Tongue (tissue), 2 donors: ENCODE measurements around the gene TESK2. TPM values are rescaled to one million over a fixed set of nuclear protein-coding genes. Genes with fewer than 3 reads are reported as not detected.
"Not testable (repeated sequence)": the region's sequence is repeated elsewhere in the genome, so short reads cannot be mapped to it uniquely, and the experiment has no call there.

Source experiments
- DNase-seq: peaks from one replicate; pipeline ENCODE4 v3.0.0-alpha.2; 2015
- total RNA-seq: library from RNA; depleted of rRNA; stranded (reverse); fragments of >200 nt; gene quantifications from one replicate; pipeline ENCODE4 v1.2.3, GENCODE V29; 2014

Gene TESK2
- total RNA-seq, 1 donor from 2014 or later, result 5.5 TPM

DNA sequence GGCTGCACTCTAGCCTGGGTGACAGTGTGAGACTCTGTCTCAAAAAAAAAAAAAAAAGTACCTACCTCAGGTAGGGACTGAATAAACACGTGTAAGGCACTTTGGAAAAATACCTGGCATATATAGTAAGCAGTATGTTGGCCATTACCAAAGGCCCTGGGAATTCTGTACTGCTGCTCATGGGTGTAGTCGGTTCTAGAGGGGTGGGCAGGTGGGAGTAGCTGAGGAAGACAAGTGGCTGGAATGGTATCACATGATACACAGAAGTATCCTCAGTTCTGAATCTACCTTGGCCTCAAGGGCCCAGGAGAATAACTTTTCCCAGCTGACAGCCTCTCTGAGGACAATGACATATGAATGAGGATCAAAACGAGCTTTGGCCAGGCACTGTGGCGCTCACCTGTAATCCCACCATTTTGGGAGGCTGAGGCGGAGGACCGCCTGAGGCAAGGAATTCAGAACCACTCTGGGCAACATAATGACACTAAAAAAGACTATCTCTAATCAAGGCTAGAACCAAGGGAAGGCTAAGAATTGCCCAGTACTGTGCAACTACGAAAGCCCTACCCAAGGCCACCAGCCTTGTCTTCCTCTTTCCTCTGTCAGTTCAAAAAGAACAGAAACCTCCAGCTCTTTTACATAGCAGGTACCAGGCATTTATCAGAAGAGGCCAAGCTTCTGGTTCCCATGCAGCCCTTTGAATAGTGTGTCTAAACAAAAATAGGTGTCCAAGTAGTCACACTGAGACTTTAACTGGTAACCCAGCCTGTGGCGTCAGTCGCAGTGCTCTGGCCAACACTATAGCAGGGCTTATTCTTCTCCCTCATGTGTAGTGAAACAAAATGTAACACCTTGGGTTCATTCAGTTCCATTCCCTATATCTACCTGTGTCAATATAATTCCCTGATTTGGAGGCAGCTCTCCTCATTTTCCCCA, 19.3 kb upstream of the TESK2 start:
- no peak for DNase-seq

DNA sequence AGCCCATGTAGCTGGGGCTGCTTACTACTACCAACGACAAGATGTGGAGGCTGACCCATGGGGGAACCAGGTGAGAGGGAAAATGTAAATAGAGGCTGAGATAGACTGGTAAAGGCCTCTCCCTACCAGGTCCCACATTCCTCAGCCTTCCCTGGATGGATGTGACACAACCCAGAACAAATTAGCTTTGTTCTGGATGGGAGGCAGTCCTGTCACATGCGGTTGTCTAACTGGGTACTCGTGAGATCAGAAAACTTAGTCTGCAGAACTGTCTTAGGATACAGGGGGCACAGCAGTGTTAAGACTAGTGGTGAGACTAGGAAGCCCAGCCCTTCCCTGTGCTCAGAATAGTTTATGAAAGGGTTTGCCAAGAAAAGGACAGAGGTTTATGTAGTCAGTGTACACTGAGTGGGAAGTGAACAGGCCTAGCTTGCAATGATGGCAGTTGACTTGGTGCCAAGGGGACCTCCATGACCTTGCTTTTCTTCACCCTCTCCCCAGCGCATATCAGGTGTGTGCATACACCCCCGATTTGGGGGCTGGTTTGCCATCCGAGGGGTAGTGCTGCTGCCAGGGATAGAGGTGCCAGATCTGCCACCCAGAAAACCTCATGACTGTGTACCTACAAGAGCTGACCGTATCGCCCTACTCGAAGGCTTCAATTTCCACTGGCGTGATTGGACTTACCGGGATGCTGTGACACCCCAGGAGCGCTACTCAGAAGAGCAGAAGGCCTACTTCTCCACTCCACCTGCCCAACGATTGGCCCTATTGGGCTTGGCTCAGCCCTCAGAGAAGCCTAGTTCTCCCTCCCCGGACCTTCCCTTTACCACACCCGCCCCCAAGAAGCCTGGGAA, 17.6 kb upstream of the TESK2 start:
- DNase-seq, result no peak

DNA sequence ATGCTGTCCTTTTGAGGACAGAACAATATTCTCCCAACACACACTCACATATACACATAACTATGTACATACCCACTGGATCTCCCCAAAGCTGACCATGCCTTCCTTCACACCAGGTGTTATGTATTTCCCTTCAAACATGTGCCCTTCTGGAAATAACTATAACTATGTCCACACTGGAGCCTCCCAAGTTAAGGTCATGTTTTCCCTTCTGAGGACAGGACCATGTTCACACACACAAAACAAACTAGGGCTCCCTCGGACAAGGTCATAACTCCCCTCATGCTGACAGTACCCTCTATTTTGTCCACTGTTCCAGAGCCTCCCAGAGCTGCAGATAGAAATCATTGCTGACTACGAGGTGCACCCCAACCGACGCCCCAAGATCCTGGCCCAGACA, 16.9 kb upstream of the TESK2 start:
- no peak for DNase-seq

DNA sequence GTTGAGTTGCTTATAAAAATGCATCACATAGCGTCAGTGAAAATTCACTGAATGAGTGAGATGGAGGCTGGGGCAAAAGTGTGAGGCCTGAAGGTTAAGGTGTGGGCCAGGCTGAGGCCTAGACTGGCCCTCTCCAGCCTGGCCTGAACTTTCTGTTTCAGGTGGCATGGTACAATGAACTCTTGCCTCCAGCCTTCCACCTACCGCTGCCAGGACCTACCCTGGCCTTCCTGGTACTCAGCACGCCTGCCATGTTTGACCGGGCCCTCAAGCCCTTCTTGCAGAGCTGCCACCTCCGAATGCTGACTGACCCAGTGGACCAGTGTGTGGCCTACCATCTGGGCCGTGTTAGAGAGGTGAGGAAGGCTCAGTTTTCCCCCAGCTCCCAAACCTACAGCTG, 16.2 kb upstream of the TESK2 start:
- no peak for DNase-seq

DNA sequence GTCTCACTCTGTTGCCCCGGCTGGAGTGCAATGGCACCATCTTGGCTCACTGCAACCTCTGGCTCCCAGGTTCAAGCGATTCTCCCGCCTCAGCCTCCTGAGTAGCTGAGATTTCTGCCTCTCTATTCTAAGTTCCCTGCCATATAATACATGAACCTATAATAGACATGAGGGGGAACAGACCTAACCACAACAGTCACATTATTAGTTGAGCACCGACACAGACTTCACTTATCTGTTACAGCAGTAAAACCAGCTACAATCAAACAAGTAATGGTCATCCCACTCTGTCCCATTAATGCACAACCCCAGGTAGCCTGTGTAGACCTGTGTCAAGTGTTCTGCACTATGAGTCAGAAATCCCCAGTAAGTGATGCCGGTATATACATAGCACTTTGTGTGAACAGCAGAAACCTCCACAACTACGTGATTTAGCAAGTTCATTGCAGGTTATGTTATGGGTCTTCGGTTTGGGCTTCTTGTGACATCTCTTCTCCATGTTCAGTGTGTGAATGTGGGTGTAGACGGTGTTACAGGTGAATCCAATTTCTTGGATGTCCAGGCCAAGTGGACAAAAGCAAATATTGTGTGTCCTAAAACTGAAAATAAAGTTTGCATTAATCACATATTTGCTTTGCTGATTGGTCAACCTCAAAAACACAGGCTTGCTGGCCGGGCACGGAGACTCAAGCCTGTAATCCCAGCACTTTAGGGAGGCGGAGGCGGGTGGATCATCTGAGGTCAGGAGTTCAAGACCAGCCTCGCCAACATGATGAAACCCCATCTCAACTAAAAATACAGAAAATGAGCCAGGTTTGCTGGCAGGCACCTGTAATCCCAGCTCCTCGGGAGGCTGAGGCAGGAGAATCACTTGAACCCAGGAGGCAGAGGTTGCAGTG, 12.7 kb upstream of the TESK2 start:
- DNase-seq, result no peak

DNA sequence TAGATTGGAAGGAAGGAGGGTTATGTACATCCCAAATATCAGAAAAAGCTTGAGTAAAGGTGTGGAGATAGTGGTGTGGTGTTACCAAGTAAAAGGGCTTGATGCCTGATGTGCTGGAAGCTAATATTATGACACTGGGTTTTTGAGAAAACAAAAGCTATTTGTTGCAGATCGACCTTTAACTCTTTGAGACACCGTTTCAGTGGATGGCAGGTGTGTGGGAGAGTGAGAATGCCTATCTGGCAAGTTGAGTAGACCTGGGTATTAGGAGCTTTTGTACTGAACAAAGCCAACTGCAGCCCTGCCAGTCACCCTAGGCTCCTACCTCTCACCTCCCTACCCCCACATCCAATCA, 10.5 kb upstream of the TESK2 start:
- DNase-seq, result no peak

DNA sequence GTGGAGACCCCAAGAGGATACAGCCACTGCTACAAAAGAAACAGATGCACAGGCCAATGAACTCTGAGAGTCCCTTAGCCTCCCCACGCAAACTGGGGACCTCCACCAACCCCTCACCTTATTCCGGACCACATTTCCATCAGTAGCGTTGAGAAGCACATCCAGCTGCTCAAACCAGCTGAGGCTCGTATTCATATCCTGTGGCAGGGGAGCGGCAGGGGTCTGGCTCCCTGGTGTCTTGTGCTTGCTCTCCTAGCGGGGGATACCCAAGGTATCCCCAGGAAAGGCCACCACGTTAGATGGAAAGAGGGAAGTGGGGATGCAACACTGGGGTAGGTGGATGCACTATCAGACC, 8.4 kb upstream of the TESK2 start:
- DNase-seq, result no peak

DNA sequence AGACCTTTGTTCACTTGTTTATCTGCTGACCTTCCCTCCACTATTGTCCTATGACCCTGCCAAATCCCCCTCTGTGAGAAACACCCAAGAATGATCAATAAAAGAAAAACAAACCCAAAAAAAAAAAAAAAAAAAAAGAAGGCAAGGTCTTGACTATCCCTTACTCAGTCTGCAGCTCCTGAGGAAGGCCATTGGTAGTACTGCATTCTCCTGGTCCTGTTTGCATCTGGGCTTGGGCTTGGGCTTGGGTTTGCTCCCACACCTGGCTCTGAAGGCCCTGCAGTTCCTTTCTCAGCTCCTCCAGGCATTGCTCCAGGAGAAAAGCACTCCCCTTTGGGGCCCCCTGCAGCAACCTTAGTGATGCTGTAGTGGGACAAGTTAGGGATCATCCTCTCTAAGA, 7.3 kb upstream of the TESK2 start:
- DNase-seq, result no peak

DNA sequence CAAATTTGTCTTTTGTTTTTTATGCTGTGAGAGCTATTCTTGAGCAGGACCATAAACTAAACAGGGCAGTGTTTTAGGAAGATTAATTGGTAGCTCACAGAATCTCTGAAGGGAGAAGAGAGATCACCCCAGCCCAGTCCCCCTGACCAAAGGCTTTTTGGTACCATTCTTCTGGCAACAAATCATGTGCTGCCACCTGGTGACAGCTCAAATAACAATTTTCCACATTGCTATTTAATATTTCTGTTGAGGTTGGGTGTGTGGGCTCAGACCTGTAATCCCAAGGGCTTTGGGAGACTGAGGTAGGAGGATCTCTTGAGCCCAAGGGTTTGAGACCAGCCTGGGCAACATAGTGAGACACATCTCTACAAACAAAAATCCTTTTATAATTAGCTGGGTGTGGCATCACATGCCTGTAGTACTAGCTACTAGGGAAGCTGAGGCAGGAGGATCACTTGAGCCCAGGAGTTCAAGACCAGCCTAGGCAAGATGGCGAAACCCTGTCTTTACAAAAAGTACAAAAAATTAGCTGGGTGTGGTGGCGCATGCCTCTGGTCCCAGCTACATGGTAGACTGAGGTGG, 2.2 kb upstream of the TESK2 start:
- DNase-seq, result peak; percentile 74

DNA sequence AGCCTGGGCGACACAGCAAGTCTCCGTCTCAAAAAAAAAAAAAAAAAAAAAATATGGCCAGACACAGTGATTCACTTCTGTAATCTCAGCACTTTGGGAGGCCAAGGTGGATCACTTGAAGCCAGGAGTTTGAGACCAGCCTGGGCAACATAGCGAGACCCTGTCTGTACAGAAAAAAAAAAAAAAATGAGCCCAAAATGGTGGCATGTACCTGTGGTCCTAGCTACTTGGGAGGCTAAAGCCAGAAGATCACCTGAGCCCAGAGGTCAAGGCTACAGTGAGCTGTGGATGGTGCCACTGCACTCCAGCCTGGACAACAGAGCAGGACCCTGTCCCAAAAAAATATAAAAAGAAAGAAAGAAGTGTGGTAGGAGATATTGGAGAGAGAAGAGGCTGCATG, 1.7 kb upstream of the TESK2 start:
- DNase-seq, result no peak

DNA sequence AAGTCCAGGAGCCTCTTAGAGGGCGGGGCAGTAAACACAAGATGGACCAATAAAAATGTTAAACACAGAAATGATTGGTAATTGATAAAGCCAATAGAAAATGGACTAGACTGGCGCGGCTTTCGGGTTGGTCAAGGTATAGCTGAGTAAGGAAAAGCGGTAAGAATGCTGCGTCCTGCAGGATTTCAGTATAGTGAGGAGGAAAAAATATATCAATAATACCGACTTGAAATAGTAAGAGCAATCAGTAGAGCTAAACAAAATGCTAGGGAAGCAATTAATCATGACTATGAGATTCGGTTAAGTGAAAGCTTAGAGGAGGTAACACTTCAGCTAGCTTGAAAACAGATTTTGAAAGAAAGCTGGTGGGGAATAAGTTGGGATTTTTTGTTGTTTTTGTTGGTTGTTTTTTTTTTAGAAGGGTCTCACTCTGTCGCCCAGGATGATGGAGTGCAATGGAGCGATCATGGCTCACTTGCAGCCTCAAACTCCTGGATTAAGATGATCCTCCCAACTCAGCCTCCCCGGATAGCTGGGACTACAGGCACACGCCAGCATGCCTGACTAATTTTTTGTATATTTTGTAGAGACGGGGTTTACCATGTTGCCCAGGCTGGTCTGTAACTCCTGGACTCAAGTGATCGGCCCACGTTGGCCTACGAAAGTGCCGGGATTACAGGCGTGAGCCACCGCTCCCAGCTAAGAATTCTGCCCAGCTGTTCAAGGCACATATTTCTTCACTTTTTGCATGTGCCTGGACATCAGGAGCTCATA, 711 bp upstream of the TESK2 start:
- no peak for DNase-seq

DNA sequence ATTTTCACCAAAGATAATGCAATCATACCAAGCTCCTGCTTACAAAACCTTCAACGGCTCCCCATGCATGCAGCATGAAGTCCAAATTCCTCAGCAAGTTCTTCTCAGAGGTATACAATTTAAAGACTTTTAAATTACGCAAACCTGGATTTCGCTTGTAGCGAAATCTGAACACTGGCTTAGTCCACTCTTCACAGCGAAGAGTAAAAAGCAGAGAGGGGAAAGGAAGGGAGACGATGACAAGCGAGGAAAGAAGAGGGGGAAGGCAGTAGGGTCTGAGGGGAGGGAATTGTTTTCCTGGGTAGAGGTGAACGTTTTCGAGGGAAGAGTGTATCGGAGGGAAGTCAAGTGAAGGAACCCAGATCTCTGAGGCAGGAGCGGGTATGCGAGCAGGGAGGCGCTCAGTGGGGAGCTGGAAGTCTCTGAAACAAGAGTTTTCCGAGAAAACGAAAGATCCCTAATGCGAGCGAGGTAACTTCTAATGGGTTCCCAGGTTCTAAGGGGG, 790 bp downstream of the TESK2 start:
- peak; percentile 28 for DNase-seq

DNA sequence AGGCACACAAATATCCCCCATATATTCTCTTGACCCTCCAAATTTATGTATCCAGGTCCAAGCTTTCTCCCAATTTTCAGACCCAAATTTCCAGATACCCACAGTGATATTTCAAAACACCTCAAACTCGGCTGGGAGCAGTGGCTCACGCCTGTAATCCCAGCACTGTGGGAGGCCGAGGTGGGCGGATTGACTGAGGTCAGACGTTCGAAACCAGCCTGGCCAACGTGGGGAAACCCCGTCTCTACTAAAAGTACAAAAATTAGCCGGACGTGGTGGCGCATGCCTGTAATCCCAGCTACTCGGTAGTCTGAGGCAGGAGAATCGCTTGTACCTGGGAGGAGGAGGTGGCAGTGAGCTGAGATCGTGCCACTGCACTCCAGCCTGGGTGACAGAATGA, 1.6 kb downstream of the TESK2 start:
- DNase-seq, result not testable (repeated sequence)

DNA sequence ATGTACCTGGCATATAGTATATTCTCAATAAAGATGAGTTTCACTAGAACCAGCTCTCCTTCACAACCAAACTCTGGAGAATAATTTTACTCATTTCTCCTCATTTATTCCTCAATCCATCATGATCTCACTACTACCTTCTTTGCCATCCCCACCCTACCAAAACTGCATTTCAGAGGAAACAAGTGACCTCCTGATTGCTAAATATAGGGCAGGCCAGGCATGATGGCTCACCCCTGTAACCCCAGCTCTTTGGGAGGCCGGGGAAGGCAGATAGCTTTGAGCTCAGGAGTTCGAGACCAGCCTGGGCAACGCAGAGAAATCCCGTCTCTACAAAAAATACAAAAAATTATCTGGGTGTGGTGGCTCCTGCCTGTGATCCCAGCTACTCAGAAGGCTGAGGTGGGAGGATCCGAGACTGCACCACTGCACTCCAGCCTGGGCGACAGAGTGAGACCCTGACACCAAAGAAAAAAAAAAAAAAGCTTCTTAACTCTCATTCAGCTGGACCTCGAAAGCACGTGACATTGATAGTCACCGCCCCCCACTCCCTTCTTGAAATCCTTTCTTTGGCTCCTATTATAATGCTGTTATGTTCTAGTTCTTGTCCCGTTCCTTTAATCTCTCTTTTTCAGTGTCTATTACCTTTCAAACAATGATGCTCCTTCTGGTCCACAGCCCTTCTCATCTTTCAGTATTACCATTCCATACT, 2.1 kb downstream of the TESK2 start:
- no peak for DNase-seq

DNA sequence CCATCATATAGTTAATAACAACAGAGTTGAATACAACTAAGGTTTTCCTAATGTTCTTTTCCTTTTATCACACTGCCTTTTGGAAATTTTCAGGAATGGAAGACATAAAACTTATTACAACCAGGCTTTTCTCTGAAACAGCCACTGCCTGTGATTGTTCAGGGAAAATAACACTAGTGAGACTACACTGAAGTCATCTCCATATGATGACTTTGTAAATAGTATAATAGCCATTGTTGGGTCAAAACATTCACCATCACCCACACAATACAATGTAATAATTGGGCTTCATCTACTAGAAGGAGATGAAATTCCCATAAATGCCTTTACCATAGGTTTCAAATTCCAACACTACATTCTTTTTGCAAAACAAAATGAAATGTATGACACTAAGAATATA, 5.0 kb downstream of the TESK2 start:
- DNase-seq, result no peak

DNA sequence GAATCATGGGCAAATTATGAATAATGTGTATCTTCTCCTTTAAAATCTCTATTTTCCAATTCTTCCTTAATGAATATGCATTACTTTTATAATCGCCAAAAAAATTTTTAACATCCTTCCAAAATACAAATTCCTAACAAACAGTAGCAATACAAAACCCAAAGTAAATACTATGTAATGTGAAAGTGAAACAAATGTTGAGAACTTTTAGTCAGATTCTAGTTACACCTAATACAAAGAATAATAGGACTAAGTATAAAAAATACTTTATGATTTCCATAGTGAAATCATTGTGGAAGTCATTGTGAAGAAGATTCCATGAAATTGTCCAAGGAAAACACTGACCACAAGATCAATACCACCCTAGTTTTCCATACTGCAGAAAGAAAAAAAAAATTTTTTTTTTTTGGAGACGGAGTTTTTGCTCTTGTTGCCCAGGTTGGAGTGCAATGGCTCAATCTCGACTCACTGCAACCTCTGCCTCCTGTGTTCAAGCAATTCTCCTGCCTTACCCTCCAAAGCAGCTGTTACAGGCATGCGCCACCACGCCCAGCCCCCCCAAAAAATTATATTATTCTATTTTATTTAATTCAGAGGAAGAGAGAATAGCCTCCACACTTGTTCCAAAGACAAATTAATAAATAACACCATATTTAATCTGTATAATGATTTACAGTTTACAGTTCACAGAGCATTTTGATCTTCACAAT, 11.8 kb downstream of the TESK2 start:
- DNase-seq, result no peak

DNA sequence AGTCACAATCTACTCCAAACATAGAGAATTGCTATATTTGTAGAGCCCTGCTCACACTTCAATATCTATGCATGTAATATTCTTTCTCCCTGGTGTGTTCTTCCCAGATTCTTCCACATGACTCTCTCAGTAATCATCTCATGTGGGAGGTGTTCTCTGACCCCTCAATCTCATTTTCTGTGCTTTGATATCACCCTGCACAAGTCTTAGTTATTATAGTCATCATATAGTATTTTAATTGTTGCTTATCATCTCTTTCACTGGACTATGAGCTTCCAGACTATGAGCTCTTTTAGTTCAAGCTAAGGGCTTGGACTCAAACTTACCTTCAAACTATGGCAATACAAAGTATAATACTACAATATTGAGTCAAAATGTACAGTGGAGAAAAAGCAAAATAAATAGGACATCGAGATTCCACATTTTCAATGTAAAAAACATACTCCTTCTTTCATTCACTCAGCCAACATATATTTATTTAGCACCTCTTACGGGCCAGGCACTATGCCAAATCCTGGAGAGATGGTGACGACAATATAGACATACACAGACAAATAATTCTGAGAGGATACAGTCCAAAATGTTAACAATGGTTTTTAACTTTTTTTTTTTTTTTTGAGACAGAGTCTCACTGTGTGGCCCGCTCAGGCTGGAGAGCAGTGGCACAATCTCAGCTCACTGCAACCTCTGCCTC, 12.7 kb downstream of the TESK2 start:
- no peak for DNase-seq

DNA sequence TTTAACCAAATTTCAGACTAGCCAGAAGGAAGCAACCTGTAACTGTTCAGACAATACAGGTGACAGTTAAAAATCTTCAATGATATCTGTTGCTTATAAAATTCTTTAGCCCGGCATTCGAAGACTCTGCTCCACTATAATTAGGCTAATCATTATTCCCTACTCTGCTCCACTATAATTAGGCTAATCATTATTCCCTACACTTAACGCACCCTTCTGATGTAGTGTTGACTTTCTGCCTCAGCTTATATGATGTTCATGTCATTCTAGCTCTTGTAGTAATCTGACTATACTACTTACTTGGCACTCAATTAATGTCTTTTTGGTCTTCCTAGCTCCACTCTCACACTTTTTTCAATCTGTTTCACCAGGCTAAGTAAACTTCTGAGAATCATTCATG, 13.3 kb downstream of the TESK2 start:
- DNase-seq, result no peak

DNA sequence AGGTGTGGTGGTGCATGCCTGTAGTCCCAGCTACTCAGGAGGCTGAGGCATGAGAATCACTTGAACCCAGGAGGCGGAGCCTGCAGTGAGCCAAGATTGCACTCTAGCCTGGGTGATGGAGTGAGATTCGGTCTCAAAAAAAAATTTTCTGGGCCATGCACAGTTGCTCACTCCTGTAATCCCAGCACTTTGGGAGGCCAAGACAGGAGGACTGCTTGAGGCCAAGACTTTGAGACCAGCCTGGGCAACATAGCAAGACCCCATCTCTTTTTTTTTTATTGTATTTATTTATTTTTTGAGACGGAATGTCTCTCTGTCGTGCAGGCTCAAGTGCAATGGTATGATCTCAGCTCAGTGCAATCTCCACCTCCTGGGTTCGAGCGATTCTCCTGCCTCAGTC, 16.8 kb downstream of the TESK2 start:
- not testable (repeated sequence) for DNase-seq
